Activated T-cell treated with anti-CD3 and anti-CD28 coated beads, Interleukin-2, amount 50 U/mL, for 4 hours (primary cell): ENCODE results near the gene CLDN16. TPM values are rescaled to one million over a fixed set of nuclear protein-coding genes. Genes with fewer than 3 reads are reported as not detected.

ENCODE experiments used
- ATAC-seq, 2 donors: fragments of 200-7000 bp; cut with Tn5 transposase; one replicate each; pipeline ENCODE4 v1.10.0; 2021
- DNase-seq: peaks from one replicate; pipeline ENCODE4 v3.0.0-alpha.2; 2020
- H3K27me3 Mint-ChIP-seq: one replicate; pipeline ENCODE4 v1.8.0; 2021; ENCODE audit warnings: low read depth, mixed read lengths
- H3K36me3 Mint-ChIP-seq: one replicate; pipeline ENCODE4 v1.8.0; 2022; ENCODE audit warnings: mixed read lengths; ENCODE audit not compliant: insufficient read depth
- H3K4me1 Mint-ChIP-seq: one replicate; pipeline ENCODE4 v1.8.0; 2021; ENCODE audit warnings: low read depth, mixed read lengths
- H3K4me3 Mint-ChIP-seq: one replicate; pipeline ENCODE4 v1.8.0; 2021; ENCODE audit warnings: mild to moderate bottlenecking, moderate library complexity, mixed read lengths
- H3K9me3 Mint-ChIP-seq: one replicate; pipeline ENCODE4 v1.8.0; 2021; ENCODE audit warnings: mixed read lengths
- total RNA-seq, 3 donors: library from RNA; stranded (reverse); gene quantifications; one replicate each; pipeline ENCODE4 v1.2.1, GENCODE V29; 2021

The CLDN16 gene
- total RNA-seq, 3 donors from 2014 or later = not detected

- H3K4me3 Mint-ChIP-seq = no peak overlapping the region
- no peaks in the 10 kb centered on the region for H3K36me3 Mint-ChIP-seq
- no peaks in the 10 kb centered on the region for H3K9me3 Mint-ChIP-seq
- H3K4me1 Mint-ChIP-seq = peaks cover 11% of the 10 kb centered on the region
- DNase-seq = no peak
- ATAC-seq = no peak
- H3K27me3 Mint-ChIP-seq = no peaks in the 10 kb centered on the region
These were observed 54.3 kb downstream of the CLDN16 start for GRCh38 chr3:190442240-190442639.

- no peaks in the 10 kb centered on the region for H3K27me3 Mint-ChIP-seq
- no peaks in the 10 kb centered on the region for H3K36me3 Mint-ChIP-seq
- no peaks in the 10 kb centered on the region for H3K9me3 Mint-ChIP-seq
These were observed 55.3 kb downstream of the CLDN16 start for GRCh38 chr3:190443257-190443656.

GRCh38 chr3:190444006-190444405 is 56.0 kb downstream of the CLDN16 start:
- DNase-seq = no peak
- H3K9me3 Mint-ChIP-seq = no peaks in the 10 kb centered on the region
- no peaks in the 10 kb centered on the region for H3K27me3 Mint-ChIP-seq
- no peak for ATAC-seq
- H3K4me3 Mint-ChIP-seq = no peak overlapping the region
- H3K36me3 Mint-ChIP-seq = no peaks in the 10 kb centered on the region
- peaks cover 11% of the 10 kb centered on the region for H3K4me1 Mint-ChIP-seq

More at GRCh38 chr3:190443257-190443656, 55.3 kb downstream of the CLDN16 start:
- DNase-seq (no peak), ATAC-seq (no peak)
- peaks cover 11% of the 10 kb centered on the region for H3K4me1 Mint-ChIP-seq
- H3K4me3 Mint-ChIP-seq = no peak overlapping the region

GRCh38 chr3:190444576-190445145 is 56.7 kb downstream of the CLDN16 start:
- DNase-seq (no peak), ATAC-seq (no peak)
- H3K27me3 Mint-ChIP-seq = no peaks in the 10 kb centered on the region
- H3K4me1 Mint-ChIP-seq = peaks cover 11% of the 10 kb centered on the region
- H3K36me3 Mint-ChIP-seq = no peaks in the 10 kb centered on the region
- no peak overlapping the region for H3K4me3 Mint-ChIP-seq
- H3K9me3 Mint-ChIP-seq = no peaks in the 10 kb centered on the region

GRCh38 chr3:190446573-190447279 is 58.8 kb downstream of the CLDN16 start:
- no peaks in the 10 kb centered on the region for H3K9me3 Mint-ChIP-seq
- H3K36me3 Mint-ChIP-seq = no peaks in the 10 kb centered on the region
- H3K4me1 Mint-ChIP-seq = peaks cover 11% of the 10 kb centered on the region
- DNase-seq (no peak), ATAC-seq (no peak)
- peak overlapping the region; percentile 27 for H3K4me3 Mint-ChIP-seq
- no peaks in the 10 kb centered on the region for H3K27me3 Mint-ChIP-seq

- Mint-ChIP-seq H3K27me3 (no peaks in the 10 kb centered on the region), H3K4me1 (peaks cover 11% of the 10 kb centered on the region), H3K9me3 (no peaks in the 10 kb centered on the region), H3K4me3 (no peak overlapping the region), H3K36me3 (no peaks in the 10 kb centered on the region)
- ATAC-seq (no peak), DNase-seq (no peak)
These were observed 60.3 kb downstream of the CLDN16 start for GRCh38 chr3:190448256-190448655.

- Mint-ChIP-seq H3K9me3 (no peaks in the 10 kb centered on the region), H3K27me3 (no peaks in the 10 kb centered on the region), H3K4me1 (peaks cover 11% of the 10 kb centered on the region), H3K4me3 (no peak within 1 kb of the TSS), H3K36me3 (no peaks in the 10 kb centered on the region)
- no peak for ATAC-seq
- DNase-seq = no peak
These were observed 61.8 kb downstream of the CLDN16 start, which contains the start of gene TMEM207 for GRCh38 chr3:190449801-190450200. TMEM207 (minus strand) TSS chr3:190449901; CDS start chr3:190449809, 92 bp downstream.

GRCh38 chr3:190455828-190456227 is 67.9 kb downstream of the CLDN16 start:
- Mint-ChIP-seq H3K4me1 (no peaks in the 10 kb centered on the region), H3K36me3 (no peaks in the 10 kb centered on the region), H3K27me3 (no peaks in the 10 kb centered on the region), H3K9me3 (no peaks in the 10 kb centered on the region), H3K4me3 (no peak overlapping the region)
- ATAC-seq = no peak
- no peak for DNase-seq

GRCh38 chr3:190456770-190457169 is 68.8 kb downstream of the CLDN16 start:
- H3K4me3 Mint-ChIP-seq = no peak overlapping the region
- DNase-seq = no peak
- H3K4me1 Mint-ChIP-seq = no peaks in the 10 kb centered on the region
- no peak for ATAC-seq
- H3K27me3 Mint-ChIP-seq = no peaks in the 10 kb centered on the region
- no peaks in the 10 kb centered on the region for H3K9me3 Mint-ChIP-seq
- H3K36me3 Mint-ChIP-seq = no peaks in the 10 kb centered on the region

GRCh38 chr3:190458040-190458439 is 70.1 kb downstream of the CLDN16 start:
- peaks cover 4% of the 10 kb centered on the region for H3K27me3 Mint-ChIP-seq

More at GRCh38 chr3:190458040-190458439, 70.1 kb downstream of the CLDN16 start:
- no peaks in the 10 kb centered on the region for H3K36me3 Mint-ChIP-seq
- ATAC-seq = no peak
- no peaks in the 10 kb centered on the region for H3K4me1 Mint-ChIP-seq
- no peak for DNase-seq
- no peak overlapping the region for H3K4me3 Mint-ChIP-seq
- H3K9me3 Mint-ChIP-seq = no peaks in the 10 kb centered on the region

Other genes starting within 250 kb of the CLDN16 start
- 1 to 10 TPM in 1 of 3 donors, under 1 TPM in 2; 0.43 to 2.1 (median 0.66) TPM for gene CLDN1, start 65.7 kb upstream of the CLDN16 start, total RNA-seq
- gene TMEM207, start 61.7 kb downstream of the CLDN16 start, total RNA-seq = not detected
- gene IL1RAP, start 125.9 kb downstream of the CLDN16 start, total RNA-seq = 10 to 100 TPM; 10.2 to 15.3 (median 13.8) TPM